Glomerular endothelial cell (primary cell): ENCODE results near the gene PPAN. TPM values are rescaled to one million over a fixed set of nuclear protein-coding genes. Genes with fewer than 3 reads are reported as not detected.

Source experiments
- total RNA-seq: library from RNA; depleted of rRNA; stranded (reverse); fragments of >200 nt; gene quantifications from 2 replicates; pipeline ENCODE4 v1.2.3, GENCODE V29; 2015

PPAN gene
- total RNA-seq, 1 donor from 2014 or later, result 39.6 TPM

Other genes with a start within 250 kb of the PPAN start
- 1.1 and 4.6 TPM in 2 replicates for gene OLFM2, start 169.8 kb upstream of the PPAN start, total RNA-seq
- gene COL5A3, start 95.9 kb upstream of the PPAN start, total RNA-seq, result 2.0 and 2.6 TPM in 2 replicates
- gene RDH8, start 92.9 kb upstream of the PPAN start, total RNA-seq, result not detected in 2 replicates
- gene SHFL, start 20.0 kb upstream of the PPAN start, total RNA-seq, result 51.5 and 55.7 TPM in 2 replicates
- gene ANGPTL6, start 3.7 kb upstream of the PPAN start, total RNA-seq, result 0.29 and 1.4 TPM in 2 replicates
- gene P2RY11, start 5.3 kb downstream of the PPAN start, total RNA-seq, result 4.1 and 11.1 TPM in 2 replicates
- 235 and 275 TPM in 2 replicates for gene EIF3G, start 13.5 kb downstream of the PPAN start, total RNA-seq
- gene DNMT1, start 88.6 kb downstream of the PPAN start, total RNA-seq, result 40.0 and 83.9 TPM in 2 replicates
- 1.8 and 3.4 TPM in 2 replicates for gene S1PR2, start 125.0 kb downstream of the PPAN start, total RNA-seq
- gene MRPL4, start 145.9 kb downstream of the PPAN start, total RNA-seq, result 68.0 and 68.1 TPM in 2 replicates
- 139 and 564 TPM in 2 replicates for gene ICAM1, start 164.8 kb downstream of the PPAN start, total RNA-seq
- 1.8 TPM in 1 of 2 replicates, not detected in the other for gene ICAM4, start 180.6 kb downstream of the PPAN start, total RNA-seq
- 0.06 TPM in 1 of 2 replicates, not detected in the other for gene ICAM5, start 183.6 kb downstream of the PPAN start, total RNA-seq
- gene ZGLP1, start 203.5 kb downstream of the PPAN start, total RNA-seq, result 0.39 and 1.3 TPM in 2 replicates
- gene FDX2, start 209.7 kb downstream of the PPAN start, total RNA-seq, result 19.0 and 20.8 TPM in 2 replicates
- 37.4 and 68.2 TPM in 2 replicates for gene RAVER1, start 227.2 kb downstream of the PPAN start, total RNA-seq
- 9.3 and 11.3 TPM in 2 replicates for gene ICAM3, start 233.3 kb downstream of the PPAN start, total RNA-seq